GM18498 (cell line): Measurements from ENCODE around the gene NUP62CL.
A peak's percentile ranks its signal among the peaks of the same experiment; 100 is the strongest.

Experiments used
- ATAC-seq: cut with Tn5 transposase; IDR thresholded peaks from one replicate; pipeline ENCODE4 v1.9.1; 2021; ENCODE audit warnings: mild to moderate bottlenecking, moderate library complexity; ENCODE audit not compliant: unreplicated experiment

NUP62CL gene

GRCh38 chrX:107154787-107155620 is 51.2 kb downstream of the NUP62CL start:
- ATAC-seq: no peak

- ATAC-seq: no peak
These were observed 53.2 kb downstream of the NUP62CL start for GRCh38 chrX:107153005-107153404.

- no peak for ATAC-seq
These were observed 59.6 kb downstream of the NUP62CL start for GRCh38 chrX:107146670-107147069.

GRCh38 chrX:107135965-107136307 is 70.3 kb downstream of the NUP62CL start:
- no peak for ATAC-seq

GRCh38 chrX:107135049-107135964 is 70.9 kb downstream of the NUP62CL start:
- ATAC-seq: no peak

GRCh38 chrX:107123750-107124149 is 82.5 kb downstream of the NUP62CL start:
- no peak for ATAC-seq

- ATAC-seq: peak; percentile 6
These were observed 87.0 kb downstream of the NUP62CL start for GRCh38 chrX:107119283-107119682.

- peak; percentile 100 for ATAC-seq
These were observed 87.7 kb downstream of the NUP62CL start, which contains the start of gene RBM41 for GRCh38 chrX:107118322-107119147. RBM41 (minus strand) TSS chrX:107118822; CDS start chrX:107118773, 49 bp downstream.

GRCh38 chrX:107117993-107118321 is 88.3 kb downstream of the NUP62CL start:
- ATAC-seq: no peak

- ATAC-seq: no peak
These were observed 98.8 kb downstream of the NUP62CL start for GRCh38 chrX:107107459-107107858.

- ATAC-seq: no peak
These were observed 103.3 kb downstream of the NUP62CL start for GRCh38 chrX:107102980-107103379.

GRCh38 chrX:107076158-107076557 is 130.1 kb downstream of the NUP62CL start:
- no peak for ATAC-seq
